OCI-LY7 (cell line): Measurements from ENCODE around the gene SHC2. TPM values are rescaled to one million over a fixed set of nuclear protein-coding genes. Genes with fewer than 3 reads are reported as not detected.

Experiments used
- BruUV-seq: library from RNA; stranded (reverse); fragments of 400-500 nt; replicated peaks from 2 replicates; lab custom pipeline; 2021; lab: Mats Ljungman, UMichigan
- CTCF ChIA-PET: fragments of 300-600 bp; sonication (Branson Sonifier 250); formaldehyde crosslinking; loops from one replicate; lab custom pipeline; 2022; ENCODE audit warnings: antibody characterized with exemption; ENCODE audit not compliant: unreplicated experiment; lab: Charles Lee
- POLR2A ChIA-PET: fragments of 300-600 bp; sonication (Branson Sonifier 250); formaldehyde crosslinking; loops from one replicate; lab custom pipeline; 2022; ENCODE audit warnings: antibody characterized with exemption; lab: Charles Lee
- DNase-seq: peaks from one replicate; pipeline ENCODE4 v3.0.0-alpha.2; 2015; ENCODE audit warnings: low spot score
- H2AFZ ChIP-seq: fragments of 200-600 bp; sonication (generic), shearing (Covaris generic); 2 replicates; pipeline ENCODE4 v1.6.1; 2014; ENCODE audit warnings: mild to moderate bottlenecking, antibody characterized with exemption, low read length, moderate library complexity
- H3K27ac ChIP-seq: fragments of 200-600 bp; sonication (generic); 2 replicates; pipeline ENCODE4 v1.5.1; 2014; ENCODE audit warnings: mixed run types, low read depth, mild to moderate bottlenecking, moderate library complexity, low read length, inconsistent platforms; ENCODE audit not compliant: poor library complexity, severe bottlenecking
- H3K36me3 ChIP-seq: fragments of 200-600 bp; sonication (generic); 2 replicates; pipeline ENCODE4 v1.6.1; 2014; ENCODE audit warnings: mild to moderate bottlenecking, antibody characterized with exemption, low read length, moderate library complexity, mixed read lengths; ENCODE audit not compliant: insufficient read depth
- H3K4me1 ChIP-seq: fragments of 200-600 bp; sonication (generic); 2 replicates; pipeline ENCODE4 v1.5.1; 2014; ENCODE audit warnings: mild to moderate bottlenecking, low read length; ENCODE audit not compliant: insufficient read depth, poor library complexity, severe bottlenecking
- H3K4me2 ChIP-seq: fragments of 200-600 bp; sonication (generic); 2 replicates; pipeline ENCODE4 v1.6.1; 2014; ENCODE audit warnings: mild to moderate bottlenecking, low read length
- H3K4me3 ChIP-seq: fragments of 200-600 bp; sonication (generic); 2 replicates; pipeline ENCODE4 v1.5.1; 2014; ENCODE audit warnings: mild to moderate bottlenecking, low read depth, low read length; ENCODE audit not compliant: poor library complexity, severe bottlenecking
- H3K79me2 ChIP-seq: fragments of 200-600 bp; sonication (generic); 2 replicates; pipeline ENCODE4 v1.6.1; 2016; ENCODE audit warnings: low read depth, mild to moderate bottlenecking, low read length, moderate library complexity, mixed read lengths; ENCODE audit not compliant: insufficient read depth
- H3K9me2 ChIP-seq: fragments of 200-600 bp; sonication (generic); 2 replicates; pipeline ENCODE4 v1.6.1; 2016; ENCODE audit warnings: mild to moderate bottlenecking, low read length, mixed read lengths; ENCODE audit not compliant: insufficient read depth
- H3K9me3 ChIP-seq: fragments of 200-600 bp; sonication (generic); 2 replicates; pipeline ENCODE4 v1.6.1; 2014; ENCODE audit warnings: mild to moderate bottlenecking, mixed run types, low read length, mixed read lengths
- H4K20me1 ChIP-seq: fragments of 200-600 bp; sonication (generic); 2 replicates; pipeline ENCODE4 v1.6.1; 2014; ENCODE audit warnings: mild to moderate bottlenecking, antibody characterized with exemption, low read length, moderate library complexity, mixed read lengths; ENCODE audit not compliant: insufficient read depth
- EZH2phosphoT487 ChIP-seq: fragments of 200-600 bp; sonication (generic); IDR thresholded peaks from 2 replicates; pipeline ENCODE4 v1.6.1; 2018; ENCODE audit warnings: low read depth, borderline replicate concordance, mild to moderate bottlenecking, mixed run types, antibody characterized with exemption, low read length, moderate library complexity, mixed read lengths
- intact Hi-C: fragments of 100-400 bp; cut with micrococcal nuclease; formaldehyde crosslinking; loops from one replicate; pipeline ENCODE4 v1.10.0; 2022; ENCODE audit not compliant: unreplicated experiment
- total RNA-seq, 2 experiments: library from RNA; depleted of rRNA in 1 of 2; stranded (reverse); fragments of >200 nt in 1 of 2; shearing (Covaris generic) in 1 of 2; gene quantifications; 2 replicates each; pipeline ENCODE4 v1.2.3, GENCODE V29; 2014 to 2022
- TF ChIP-seq, protein P1 (sequence below): fragments of 200-600 bp; sonication (generic); conservative IDR thresholded peaks from 2 replicates; pipeline ENCODE4 v1.5.1; 2014; ENCODE audit warnings: mild to moderate bottlenecking, antibody characterized with exemption, low read length, moderate library complexity, mixed read lengths

SHC2 gene
- total RNA-seq, 2 experiments from 2014 or later = 0.28 to 0.65 TPM

DNA sequence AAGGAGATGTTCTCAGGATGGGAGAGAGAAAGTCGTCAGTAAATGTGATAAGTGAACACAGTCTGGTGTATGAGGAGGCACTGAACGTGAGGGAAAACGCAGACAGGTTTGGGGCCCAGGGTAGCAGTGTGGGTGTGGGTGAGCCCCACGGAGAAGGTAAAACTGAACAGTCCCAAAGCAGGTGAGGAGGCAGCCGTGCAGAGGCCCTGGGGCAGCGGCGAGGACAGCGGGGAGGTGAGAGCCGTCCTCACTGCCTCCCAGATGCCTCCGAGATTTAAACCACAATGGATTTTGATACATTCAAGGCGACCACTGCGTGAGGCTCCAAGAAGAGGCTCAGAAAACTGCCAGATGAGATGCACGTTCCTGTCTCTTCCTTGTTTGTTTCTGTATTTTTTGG is 14.5 kb upstream of the SHC2 start:
- TF ChIP-seq, protein P1, sequence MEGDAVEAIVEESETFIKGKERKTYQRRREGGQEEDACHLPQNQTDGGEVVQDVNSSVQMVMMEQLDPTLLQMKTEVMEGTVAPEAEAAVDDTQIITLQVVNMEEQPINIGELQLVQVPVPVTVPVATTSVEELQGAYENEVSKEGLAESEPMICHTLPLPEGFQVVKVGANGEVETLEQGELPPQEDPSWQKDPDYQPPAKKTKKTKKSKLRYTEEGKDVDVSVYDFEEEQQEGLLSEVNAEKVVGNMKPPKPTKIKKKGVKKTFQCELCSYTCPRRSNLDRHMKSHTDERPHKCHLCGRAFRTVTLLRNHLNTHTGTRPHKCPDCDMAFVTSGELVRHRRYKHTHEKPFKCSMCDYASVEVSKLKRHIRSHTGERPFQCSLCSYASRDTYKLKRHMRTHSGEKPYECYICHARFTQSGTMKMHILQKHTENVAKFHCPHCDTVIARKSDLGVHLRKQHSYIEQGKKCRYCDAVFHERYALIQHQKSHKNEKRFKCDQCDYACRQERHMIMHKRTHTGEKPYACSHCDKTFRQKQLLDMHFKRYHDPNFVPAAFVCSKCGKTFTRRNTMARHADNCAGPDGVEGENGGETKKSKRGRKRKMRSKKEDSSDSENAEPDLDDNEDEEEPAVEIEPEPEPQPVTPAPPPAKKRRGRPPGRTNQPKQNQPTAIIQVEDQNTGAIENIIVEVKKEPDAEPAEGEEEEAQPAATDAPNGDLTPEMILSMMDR = no peak
- TF ChIP-seq EZH2phosphoT487 = no peak
- H3K36me3 ChIP-seq = no peaks in the 10 kb centered on the region
- DNase-seq = no peak
- no peak overlapping the region for H3K4me3 ChIP-seq
- BruUV-seq = no TSS peak
- H3K9me2 ChIP-seq = no peaks in the 10 kb centered on the region
- H2AFZ ChIP-seq = no peak overlapping the region
- no peaks in the 10 kb centered on the region for H4K20me1 ChIP-seq
- H3K4me1 ChIP-seq = no peaks in the 10 kb centered on the region
- H3K27ac ChIP-seq = no peak overlapping the region
- intact Hi-C loops = no loop called here
- POLR2A ChIA-PET = no interaction called here
- no peaks in the 10 kb centered on the region for H3K9me3 ChIP-seq
- CTCF ChIA-PET = interaction anchor here (0.5 kb wide), 1 partner anchor 60 kb away, joined by 5 read pairs; no protein-coding TSS in a partner anchor
- H3K79me2 ChIP-seq = no peaks in the 10 kb centered on the region
- H3K4me2 ChIP-seq = no peak overlapping the region

DNA sequence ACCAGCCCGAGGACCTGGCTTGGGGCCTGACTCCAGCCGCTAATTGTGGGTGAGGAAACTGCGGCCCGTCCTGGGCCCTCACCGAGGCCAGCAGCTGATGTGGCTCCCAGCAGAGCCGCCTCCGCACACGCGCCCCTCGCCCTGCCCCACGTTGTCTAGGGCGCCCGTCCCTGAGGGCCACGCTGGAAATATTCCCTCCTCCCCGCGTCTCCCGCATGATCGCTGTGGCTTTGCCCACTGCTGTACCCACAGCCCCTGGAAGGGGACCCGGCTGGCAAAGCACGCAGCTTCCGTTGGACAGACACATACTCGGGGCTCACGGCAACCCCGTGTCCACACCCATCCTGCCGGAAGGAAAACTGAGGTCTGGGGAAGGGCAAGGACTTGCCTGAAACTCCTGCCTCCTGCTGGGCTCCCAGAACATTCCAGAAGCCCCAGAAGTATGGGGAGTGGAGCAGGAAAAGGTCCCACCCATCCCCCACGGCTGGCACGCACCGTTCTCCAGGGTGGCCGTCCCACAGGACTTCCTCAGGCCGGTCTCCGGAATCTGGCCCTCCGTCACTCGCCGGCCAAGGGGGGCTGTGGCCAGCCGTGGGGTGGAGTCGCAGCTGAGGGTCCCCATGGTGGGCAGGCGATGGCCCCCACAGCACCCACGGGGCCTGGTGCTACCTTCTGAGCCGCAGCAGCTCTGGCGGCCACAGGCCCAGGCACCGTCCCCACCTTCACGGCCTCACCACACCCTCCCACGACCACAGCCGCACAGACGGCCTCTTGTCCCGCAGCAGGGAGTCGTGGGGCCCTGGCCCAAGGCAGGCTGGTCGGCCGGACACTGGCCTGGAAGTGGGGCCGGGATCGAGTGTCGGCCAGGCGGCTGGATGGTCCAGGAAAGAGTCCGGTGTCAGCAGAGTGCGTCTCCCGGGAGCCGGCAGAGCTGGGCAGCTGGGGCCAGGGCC is 13.6 kb upstream of the SHC2 start:
- Histone ChIP-seq H3K4me2 (no peak overlapping the region), H2AFZ (no peak overlapping the region), H3K9me2 (no peaks in the 10 kb centered on the region), H3K4me3 (no peak overlapping the region), H3K27ac (no peak overlapping the region), H3K4me1 (no peaks in the 10 kb centered on the region), H3K79me2 (no peaks in the 10 kb centered on the region), H3K9me3 (no peaks in the 10 kb centered on the region), H3K36me3 (no peaks in the 10 kb centered on the region), H4K20me1 (no peaks in the 10 kb centered on the region)
- ChIA-PET POLR2A (no interaction called here), CTCF (no interaction called here)
- TF ChIP-seq, protein P1 = no peak
- no peak for TF ChIP-seq EZH2phosphoT487
- intact Hi-C loops = no loop called here
- DNase-seq = no peak
- no TSS peak for BruUV-seq
